Keratinocyte (primary cell): ENCODE data around the gene SLC4A5. TPM values are rescaled to one million over a fixed set of nuclear protein-coding genes. Genes with fewer than 3 reads are reported as not detected.

Experiments used
- DNase-seq: peaks from one replicate; pipeline ENCODE4 v3.0.0-alpha.2; 2011; ENCODE audit warnings: low read depth, missing footprints, low spot score
- FAIRE-seq: peaks from 2 replicates; lab custom pipeline; 2011; peaks lifted over from hg19 to GRCh38; lab: Jason Lieb, UNC
- H2AFZ ChIP-seq: 2 replicates; pipeline ENCODE4 v1.6.0; 2012; ENCODE audit warnings: low read length, control low read depth, inconsistent platforms; ENCODE audit not compliant: control insufficient read depth
- H3K27ac ChIP-seq: 2 replicates; pipeline ENCODE4 v1.5.1; 2011; ENCODE audit warnings: low read length; ENCODE audit not compliant: control insufficient read depth, insufficient read depth
- H3K27me3 ChIP-seq: 3 replicates; pipeline ENCODE4 v1.6.0; 2011; ENCODE audit warnings: low read length; ENCODE audit not compliant: control insufficient read depth, insufficient read depth; ENCODE audit errors: extremely low read depth
- H3K36me3 ChIP-seq, 2 experiments: 2 replicates in 1 of 2; 3 replicates in 1 of 2; pipeline ENCODE4 v1.5.1; 2011; ENCODE audit warnings: low read length in 2 of 2, mild to moderate bottlenecking in 1 of 2; ENCODE audit not compliant: control insufficient read depth in 2 of 2, insufficient read depth in 2 of 2; ENCODE audit errors: extremely low read depth in 1 of 2
- H3K4me1 ChIP-seq: 3 replicates; pipeline ENCODE4 v1.5.1; 2011; ENCODE audit warnings: low read length; ENCODE audit not compliant: control insufficient read depth, insufficient read depth; ENCODE audit errors: extremely low read depth
- H3K4me2 ChIP-seq: 3 replicates; pipeline ENCODE4 v1.6.0; 2011; ENCODE audit warnings: low read depth, low read length; ENCODE audit not compliant: control insufficient read depth, insufficient read depth; ENCODE audit errors: extremely low read depth
- H3K4me3 ChIP-seq, 3 experiments: fragments of 200-600 bp in 1 of 3; sonication (generic) in 1 of 3; 2 replicates in 2 of 3; 3 replicates in 1 of 3; pipeline ENCODE4 v1.5.1; 2011 to 2016; ENCODE audit warnings: low read length in 3 of 3, mild to moderate bottlenecking in 3 of 3, control low read depth in 2 of 3, inconsistent platforms in 1 of 3, low read depth in 1 of 3, mixed read lengths in 1 of 3, mixed run types in 1 of 3, moderate library complexity in 1 of 3; ENCODE audit not compliant: control insufficient read depth in 2 of 3, insufficient read depth in 2 of 3; ENCODE audit errors: extremely low read depth in 1 of 3
- H3K79me2 ChIP-seq: 2 replicates; pipeline ENCODE4 v1.6.0; 2012; ENCODE audit warnings: low read length; ENCODE audit not compliant: control insufficient read depth, insufficient read depth
- H3K9ac ChIP-seq: 3 replicates; pipeline ENCODE4 v1.6.0; 2011; ENCODE audit warnings: low read length; ENCODE audit not compliant: control insufficient read depth, insufficient read depth; ENCODE audit errors: extremely low read depth
- H3K9me1 ChIP-seq: 3 replicates; pipeline ENCODE4 v1.6.0; 2011; ENCODE audit warnings: low read length; ENCODE audit not compliant: control insufficient read depth, insufficient read depth; ENCODE audit errors: extremely low read depth
- H3K9me3 ChIP-seq: 2 replicates; pipeline ENCODE4 v1.5.1; 2012; ENCODE audit warnings: low read depth, low read length; ENCODE audit not compliant: control insufficient read depth
- H4K20me1 ChIP-seq: 3 replicates; pipeline ENCODE4 v1.6.0; 2011; ENCODE audit warnings: low read length; ENCODE audit not compliant: control insufficient read depth, insufficient read depth; ENCODE audit errors: extremely low read depth
- CTCF ChIP-seq, 3 experiments: IDR thresholded peaks in 1 of 3; conservative IDR thresholded peaks in 1 of 3; optimal IDR thresholded peaks in 1 of 3; 2 replicates in 2 of 3; 3 replicates in 1 of 3; pipeline versions ENCODE3 to v1.5.1; 2011; ENCODE audit warnings: low read length in 3 of 3, mild to moderate bottlenecking in 3 of 3, moderate library complexity in 2 of 3, control low read depth in 1 of 3, inconsistent platforms in 1 of 3; ENCODE audit not compliant: insufficient read depth in 2 of 3; ENCODE audit errors: extremely low read depth in 1 of 3
- EZH2 ChIP-seq: IDR thresholded peaks from one replicate; pipeline ENCODE4 v1.6.1; 2012; ENCODE audit warnings: inconsistent platforms, mild to moderate bottlenecking, low read length, moderate library complexity
- dilution Hi-C: fragments of 300-500 bp; cut with MboI; formaldehyde crosslinking; loops from one replicate; pipeline ENCODE4 v1.7.0; 2020; ENCODE audit warnings: low sequenced_read_pairs; ENCODE audit not compliant: extremely low pct_ligation_motif_present
- polyA plus RNA-seq, 5 experiments: library from polyadenylated mRNA; depleted of rRNA in 3 of 5; stranded (reverse) in 3 of 5; stranded (forward) in 1 of 5; unstranded in 1 of 5; fragments of >200 nt; gene quantifications; 1 replicate in 1 of 5; 2 replicates in 3 of 5; 3 replicates in 1 of 5; pipeline versions ENCODE4 v1.2.1 to v1.2.3, GENCODE V29; 2011 to 2012; ENCODE audit warnings: missing spikeins in 2 of 5, low read depth in 1 of 5, low replicate concordance in 1 of 5

The SLC4A5 gene
- polyA plus RNA-seq, 1 donor (not counting 4 experiments of a cell fraction or from before 2014, with no cell fraction given): 0.22 TPM

- Histone ChIP-seq H3K36me3 (no peaks in the 10 kb centered on the region), H3K79me2 (no peaks in the 10 kb centered on the region), H3K4me2 (no peak overlapping the region)
These were observed 4.5 kb upstream of the SLC4A5 start for GRCh38 chr2:74347742-74348141.

GRCh38 chr2:74347303-74347702 is 4.1 kb upstream of the SLC4A5 start:
- Histone ChIP-seq H3K9ac (no peak overlapping the region), H3K9me1 (no peaks in the 10 kb centered on the region), H3K27me3 (peaks cover 3% of the 10 kb centered on the region), H2AFZ (no peak overlapping the region), H3K36me3 (no peaks in the 10 kb centered on the region), H3K79me2 (no peaks in the 10 kb centered on the region), H3K4me3 (no peak overlapping the region), H3K4me1 (no peaks in the 10 kb centered on the region), H3K27ac (no peak overlapping the region), H3K4me2 (no peak overlapping the region), H4K20me1 (no peaks in the 10 kb centered on the region), H3K9me3 (no peaks in the 10 kb centered on the region)
- TF ChIP-seq EZH2 (no peak), CTCF (optimal IDR thresholded peaks at IDR 0.05 in 1 of 3, IDR thresholded peaks at IDR 0.05 in 1 of 3, conservative IDR thresholded peaks at IDR 0.05 in 1 of 3; ENCODE audit: extremely low read depth in 1 of 3, insufficient read depth in 2 of 3, low read length in 3 of 3) (no peak)
- FAIRE-seq (no peak), DNase-seq (no peak)
- dilution Hi-C loops: no loop called here

More at GRCh38 chr2:74347742-74348141, 4.5 kb upstream of the SLC4A5 start:
- Histone ChIP-seq H4K20me1 (no peaks in the 10 kb centered on the region), H3K27ac (no peak overlapping the region), H3K9me3 (no peaks in the 10 kb centered on the region), H3K4me3 (no peak overlapping the region), H3K9me1 (no peaks in the 10 kb centered on the region), H3K4me1 (no peaks in the 10 kb centered on the region), H3K9ac (no peak overlapping the region), H3K27me3 (no peaks in the 10 kb centered on the region), H2AFZ (no peak overlapping the region)
- FAIRE-seq (no peak), DNase-seq (no peak)
- TF ChIP-seq CTCF (optimal IDR thresholded peaks at IDR 0.05 in 1 of 3, IDR thresholded peaks at IDR 0.05 in 1 of 3, conservative IDR thresholded peaks at IDR 0.05 in 1 of 3; ENCODE audit: extremely low read depth in 1 of 3, insufficient read depth in 2 of 3, low read length in 3 of 3) (no peak), EZH2 (no peak)
- dilution Hi-C loops: no loop called here
